B cell (primary cell): ENCODE data around the gene TWF1. TPM values are rescaled to one million over a fixed set of nuclear protein-coding genes. Genes with fewer than 3 reads are reported as not detected.

Experiments
- ATAC-seq: fragments of 200-7000 bp; cut with Tn5 transposase; one replicate; pipeline ENCODE4 v1.10.0; 2021; ENCODE audit warnings: low read depth, mild to moderate bottlenecking, moderate number of reproducible peaks, moderate library complexity
- CTCF ChIA-PET: fragments of 350-600 bp; sonication (Branson Sonifier 250); formaldehyde crosslinking; loops from one replicate; lab custom pipeline; 2021; ENCODE audit warnings: antibody characterized with exemption, inconsistent platforms; lab: Charles Lee
- POLR2A ChIA-PET: fragments of 350-600 bp; sonication (Branson Sonifier 250); formaldehyde crosslinking; loops from one replicate; lab custom pipeline; 2021; ENCODE audit warnings: antibody characterized with exemption; lab: Charles Lee
- DNase-seq: peaks from one replicate; pipeline ENCODE4 v3.0.0; 2013
- H2AFZ ChIP-seq: 2 replicates; pipeline ENCODE4 v1.6.1; 2012; ENCODE audit warnings: mild to moderate bottlenecking, low read depth, low read length; ENCODE audit not compliant: insufficient read depth, poor library complexity, severe bottlenecking
- H3K27ac ChIP-seq, 2 donors: 1 replicate in 1 of 2; 2 replicates in 1 of 2; pipeline ENCODE4 v1.5.1; 2012 to 2013; ENCODE audit warnings: low read length in 2 of 2, mild to moderate bottlenecking in 2 of 2, moderate library complexity in 1 of 2
- H3K27me3 ChIP-seq, 4 experiments: fragments of 200-600 bp in 1 of 4; sonication (generic) in 1 of 4; replicated peaks in 1 of 4; 1 replicate in 2 of 4; 2 replicates in 2 of 4; pipeline versions ENCODE4 v1.6.1 to v1.7.0; 2013 to 2016; ENCODE audit warnings: low read length in 3 of 4, mild to moderate bottlenecking in 2 of 4, mixed read lengths in 1 of 4, moderate library complexity in 1 of 4; ENCODE audit not compliant: insufficient read depth in 4 of 4, control insufficient read depth in 3 of 4; ENCODE audit errors: control extremely low read depth in 1 of 4
- H3K36me3 ChIP-seq, 2 experiments: replicated peaks in 1 of 2; 1 replicate in 1 of 2; 2 replicates in 1 of 2; pipeline versions ENCODE4 v1.6.1 to v1.7.1; 2013; ENCODE audit warnings: low read length in 1 of 2; ENCODE audit not compliant: insufficient read depth in 2 of 2, control insufficient read depth in 1 of 2; ENCODE audit errors: control extremely low read depth in 1 of 2, extremely low read depth in 1 of 2
- H3K4me1 ChIP-seq, 2 donors: fragments of 200-600 bp in 1 of 2; sonication (generic) in 1 of 2; 1 replicate in 1 of 2; 2 replicates in 1 of 2; pipeline versions ENCODE4 v1.5.1 to v1.6.1; 2013 to 2017; ENCODE audit warnings: low read length in 2 of 2; ENCODE audit not compliant: control insufficient read depth in 2 of 2, insufficient read depth in 2 of 2
- H3K4me2 ChIP-seq: replicated peaks from 2 replicates; pipeline ENCODE3; 2012; ENCODE audit warnings: mild to moderate bottlenecking, low read depth, low read length; ENCODE audit not compliant: poor library complexity, severe bottlenecking
- H3K4me3 ChIP-seq, 5 experiments: fragments of 200-600 bp in 1 of 5; sonication (generic) in 1 of 5; 1 replicate in 3 of 5; 2 replicates in 2 of 5; pipeline versions ENCODE4 v1.5.1 to v1.7.0; 2011 to 2016; ENCODE audit warnings: low read length in 4 of 5, mild to moderate bottlenecking in 4 of 5, low read depth in 2 of 5, control low read depth in 1 of 5, moderate library complexity in 1 of 5; ENCODE audit not compliant: insufficient read depth in 1 of 5; ENCODE audit errors: control extremely low read depth in 1 of 5, extremely low read depth in 1 of 5
- H3K79me2 ChIP-seq: fragments of 200-600 bp; sonication (generic); one replicate; pipeline ENCODE4 v1.6.0; 2016; ENCODE audit warnings: low read length; ENCODE audit not compliant: control insufficient read depth, insufficient read depth
- H3K9ac ChIP-seq: fragments of 200-600 bp; sonication (generic); 2 replicates; pipeline ENCODE4 v1.6.1; 2017; ENCODE audit warnings: mild to moderate bottlenecking, low read length, moderate library complexity
- H3K9me3 ChIP-seq, 3 donors: one replicate each; pipeline versions ENCODE4 v1.6.1 to v1.7.1; 2013; ENCODE audit warnings: low read length in 2 of 3; ENCODE audit not compliant: control insufficient read depth in 2 of 3, insufficient read depth in 1 of 3; ENCODE audit errors: control extremely low read depth in 1 of 3
- H4K20me1 ChIP-seq: 2 replicates; pipeline ENCODE4 v1.6.0; 2012; ENCODE audit warnings: mild to moderate bottlenecking, low read length; ENCODE audit not compliant: insufficient read depth, control insufficient read depth, poor library complexity, severe bottlenecking
- H3K27ac Mint-ChIP-seq: one replicate; pipeline ENCODE4 v1.8.0; 2021; ENCODE audit warnings: mixed read lengths
- H3K27me3 Mint-ChIP-seq: one replicate; pipeline ENCODE4 v1.8.0; 2021; ENCODE audit warnings: mixed read lengths
- H3K4me1 Mint-ChIP-seq: one replicate; pipeline ENCODE4 v1.8.0; 2021; ENCODE audit warnings: mixed read lengths
- H3K4me3 Mint-ChIP-seq: one replicate; pipeline ENCODE4 v1.8.0; 2021; ENCODE audit warnings: mixed read lengths
- H3K9me3 Mint-ChIP-seq: one replicate; pipeline ENCODE4 v1.8.0; 2022; ENCODE audit warnings: mixed read lengths; ENCODE audit not compliant: insufficient read depth
- EZH2 ChIP-seq: IDR thresholded peaks from 2 replicates; pipeline ENCODE4 v1.6.1; 2012; ENCODE audit warnings: borderline replicate concordance, low read depth, mild to moderate bottlenecking, moderate library complexity, low read length; ENCODE audit not compliant: insufficient read depth, poor library complexity, severe bottlenecking
- WGBS: methylation state at CpG from one replicate; pipeline ENCODE4 v1.1.5; 2013; ENCODE audit warnings: missing lambda C conversion rate; ENCODE audit not compliant: insufficient coverage; 5-methylcytosine and 5-hydroxymethylcytosine counted together
- intact Hi-C: fragments of 100-400 bp; cut with micrococcal nuclease; formaldehyde crosslinking; loops from one replicate; pipeline ENCODE4 v1.10.0; 2022
- polyA plus RNA-seq: library from polyadenylated mRNA; depleted of rRNA; stranded (reverse); fragments of >200 nt; gene quantifications from 2 replicates; pipeline ENCODE4 v1.2.3, GENCODE V29; 2012
- total RNA-seq, 2 donors: library from RNA; stranded (reverse); fragments of 120-200 nt in 1 of 2; gene quantifications; 1 replicate in 1 of 2; 2 replicates in 1 of 2; pipeline versions ENCODE4 v1.2.3 to v1.2.4, GENCODE V29; 2013 to 2022
- TF ChIP-seq, protein P1 (sequence below): fragments of 200-600 bp; IDR thresholded peaks from one replicate; pipeline ENCODE4 v1.8.0; 2022; ENCODE audit warnings: antibody characterized with exemption, mild to moderate bottlenecking

The TWF1 gene
- total and polyA plus RNA-seq, 2 donors (not counting 1 experiment from before 2014, with no cell fraction given) = 19.6 to 34.3 TPM

DNA sequence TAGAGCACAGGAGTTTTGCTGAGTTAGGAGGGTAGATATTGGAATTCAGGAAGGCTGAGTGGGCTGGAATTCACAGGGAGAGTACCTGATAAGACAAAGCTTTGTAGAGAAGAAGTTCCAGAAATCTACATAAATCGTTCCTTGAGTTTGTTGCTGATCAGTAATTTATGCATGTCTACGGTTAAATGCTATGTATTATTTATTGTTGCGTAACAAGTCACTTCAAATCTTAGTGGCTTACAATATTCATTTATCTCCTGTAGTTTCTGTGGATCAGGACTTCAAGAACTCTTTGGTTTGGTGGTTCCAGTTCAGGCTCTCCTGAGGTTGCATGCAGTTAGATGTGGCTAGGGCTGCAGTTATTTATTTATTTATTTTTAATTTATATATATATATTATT, 55.3 kb downstream of the TWF1 start:
- Histone ChIP-seq H3K27ac (no peak overlapping the region), H3K9me3 (no peaks in the 10 kb centered on the region), H3K4me3 (no peak overlapping the region), H3K36me3 (peaks cover 2 to 3% of the 10 kb centered on the region in 2 experiments), H3K27me3 (no peaks in the 10 kb centered on the region), H2AFZ (no peak overlapping the region), H3K79me2 (peaks cover 7% of the 10 kb centered on the region), H3K4me1 (peaks cover 0 to 5% of the 10 kb centered on the region in 2 donors), H3K4me2 (no peak overlapping the region), H3K9ac (no peak overlapping the region), H4K20me1 (no peaks in the 10 kb centered on the region)
- Mint-ChIP-seq H3K4me3 (no peak overlapping the region), H3K4me1 (peaks cover 27% of the 10 kb centered on the region), H3K27me3 (no peaks in the 10 kb centered on the region), H3K27ac (no peak overlapping the region), H3K9me3 (no peaks in the 10 kb centered on the region)
- POLR2A ChIA-PET = no interaction called here
- intact Hi-C loops = loop anchor here (10.0 kb wide), 1 partner anchor 1426 kb away; the partner anchor contains the start of genes PPHLN1 and ZCRB1
- CTCF ChIA-PET = no interaction called here
- no CpG with 5 or more reads among the region's 3 CpGs for WGBS
- DNase-seq (no peak), ATAC-seq (no peak)
- TF ChIP-seq, protein P1, sequence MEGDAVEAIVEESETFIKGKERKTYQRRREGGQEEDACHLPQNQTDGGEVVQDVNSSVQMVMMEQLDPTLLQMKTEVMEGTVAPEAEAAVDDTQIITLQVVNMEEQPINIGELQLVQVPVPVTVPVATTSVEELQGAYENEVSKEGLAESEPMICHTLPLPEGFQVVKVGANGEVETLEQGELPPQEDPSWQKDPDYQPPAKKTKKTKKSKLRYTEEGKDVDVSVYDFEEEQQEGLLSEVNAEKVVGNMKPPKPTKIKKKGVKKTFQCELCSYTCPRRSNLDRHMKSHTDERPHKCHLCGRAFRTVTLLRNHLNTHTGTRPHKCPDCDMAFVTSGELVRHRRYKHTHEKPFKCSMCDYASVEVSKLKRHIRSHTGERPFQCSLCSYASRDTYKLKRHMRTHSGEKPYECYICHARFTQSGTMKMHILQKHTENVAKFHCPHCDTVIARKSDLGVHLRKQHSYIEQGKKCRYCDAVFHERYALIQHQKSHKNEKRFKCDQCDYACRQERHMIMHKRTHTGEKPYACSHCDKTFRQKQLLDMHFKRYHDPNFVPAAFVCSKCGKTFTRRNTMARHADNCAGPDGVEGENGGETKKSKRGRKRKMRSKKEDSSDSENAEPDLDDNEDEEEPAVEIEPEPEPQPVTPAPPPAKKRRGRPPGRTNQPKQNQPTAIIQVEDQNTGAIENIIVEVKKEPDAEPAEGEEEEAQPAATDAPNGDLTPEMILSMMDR = no peak
- TF ChIP-seq EZH2 = no peak

DNA sequence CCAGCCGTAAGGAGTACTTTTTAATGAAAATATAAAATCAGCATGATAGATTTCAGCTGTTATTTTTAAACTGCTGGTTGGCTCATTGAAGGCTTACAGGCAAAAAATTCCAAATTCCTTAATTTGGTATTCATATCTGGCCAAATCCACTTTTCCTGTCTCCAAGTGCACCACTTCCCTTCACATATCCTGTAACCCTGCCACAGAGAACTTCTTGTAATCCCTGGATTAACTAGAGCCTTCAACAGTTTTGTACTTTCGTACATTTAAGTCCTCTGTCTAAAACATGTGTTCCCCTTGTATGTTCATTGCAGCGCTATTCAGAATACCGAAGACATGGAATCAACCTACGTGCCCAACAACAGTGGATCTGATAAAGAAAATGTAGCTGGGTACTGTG, 57.1 kb downstream of the TWF1 start:
- POLR2A ChIA-PET = no interaction called here
- H3K27me3 Mint-ChIP-seq = no peaks in the 10 kb centered on the region
- H3K4me3 Mint-ChIP-seq = no peak overlapping the region
- WGBS = 100% methylated on average over 3 of the region's 5 CpGs
- no peak overlapping the region for H2AFZ ChIP-seq
- no peak overlapping the region for H3K4me2 ChIP-seq
- peaks cover 0 to 5% of the 10 kb centered on the region in 2 donors for H3K4me1 ChIP-seq
- peaks cover 3 to 8% of the 10 kb centered on the region in 2 experiments for H3K36me3 ChIP-seq
- H3K9me3 ChIP-seq = no peaks in the 10 kb centered on the region
- CTCF ChIA-PET = no interaction called here
- no peak for DNase-seq
- no peak for ATAC-seq
- no peak overlapping the region for H3K4me3 ChIP-seq
- no peaks in the 10 kb centered on the region for H3K27me3 ChIP-seq
- no peak overlapping the region for H3K27ac Mint-ChIP-seq
- peaks cover 2% of the 10 kb centered on the region for H3K79me2 ChIP-seq
- no peaks in the 10 kb centered on the region for H3K9me3 Mint-ChIP-seq
- no peak overlapping the region for H3K27ac ChIP-seq
- intact Hi-C loops = no loop called here
- H3K4me1 Mint-ChIP-seq = peaks cover 16% of the 10 kb centered on the region
- H3K9ac ChIP-seq = no peak overlapping the region
- no peaks in the 10 kb centered on the region for H4K20me1 ChIP-seq
- TF ChIP-seq, protein P1 = no peak
- TF ChIP-seq EZH2 = no peak
